DOHH2 (cell line): ENCODE measurements around the gene PCP4L1.

Experiments used
- EZH2phosphoT487 ChIP-seq: fragments of 200-600 bp; sonication (generic); IDR thresholded peaks from 2 replicates; pipeline ENCODE4 v1.6.1; 2017; ENCODE audit warnings: borderline replicate concordance, mild to moderate bottlenecking, antibody characterized with exemption, low read length, moderate library complexity, mixed read lengths
- TF ChIP-seq, protein P1 (sequence below): fragments of 200-600 bp; sonication (generic); IDR thresholded peaks from one replicate; pipeline ENCODE4 v1.5.1; 2014; ENCODE audit warnings: antibody characterized with exemption, mild to moderate bottlenecking, low read depth, low read length; ENCODE audit not compliant: poor library complexity, severe bottlenecking

DNA sequence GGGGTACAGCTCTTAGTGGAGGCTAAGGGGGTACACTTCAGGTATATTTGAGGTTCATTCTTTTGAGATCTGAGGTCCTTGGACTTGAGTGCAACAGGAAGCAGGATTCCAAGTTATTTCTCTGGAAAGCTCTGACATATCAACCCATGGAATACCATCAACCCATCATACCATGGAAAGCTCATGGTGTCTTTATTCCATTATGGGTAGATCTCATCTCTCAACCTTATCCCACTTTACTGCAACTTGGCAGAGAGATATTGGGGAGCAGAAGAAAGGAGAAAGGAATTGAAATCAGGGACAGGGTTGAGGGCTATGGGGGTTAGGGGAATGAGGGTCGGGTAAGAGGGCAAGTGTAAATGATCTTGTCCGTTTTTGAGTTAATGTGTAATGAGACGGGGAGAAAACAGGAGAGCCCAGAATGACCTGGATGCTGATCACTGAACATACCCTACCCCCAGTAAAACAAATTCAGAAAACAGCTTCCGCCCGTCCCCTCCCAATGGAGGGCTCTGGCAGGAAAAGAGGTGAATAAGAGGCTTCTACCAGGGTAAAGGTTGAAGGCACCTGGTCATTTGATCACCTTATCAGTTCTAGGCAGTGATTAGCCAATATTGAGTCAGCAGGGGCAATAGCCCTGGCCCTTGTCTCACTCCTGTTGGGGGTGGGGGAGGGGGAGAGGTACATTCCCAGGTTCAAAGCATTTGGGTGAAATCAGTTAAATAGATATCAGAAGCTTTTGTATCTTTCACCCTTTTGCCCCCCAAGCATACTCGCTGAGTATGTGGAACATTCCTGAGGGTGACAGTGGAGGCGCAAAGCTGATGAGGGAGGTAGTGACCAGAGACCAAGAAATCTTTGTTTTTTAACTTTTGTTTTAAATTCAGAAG, 34.5 kb upstream of the PCP4L1 start:
- TF ChIP-seq, protein P1, sequence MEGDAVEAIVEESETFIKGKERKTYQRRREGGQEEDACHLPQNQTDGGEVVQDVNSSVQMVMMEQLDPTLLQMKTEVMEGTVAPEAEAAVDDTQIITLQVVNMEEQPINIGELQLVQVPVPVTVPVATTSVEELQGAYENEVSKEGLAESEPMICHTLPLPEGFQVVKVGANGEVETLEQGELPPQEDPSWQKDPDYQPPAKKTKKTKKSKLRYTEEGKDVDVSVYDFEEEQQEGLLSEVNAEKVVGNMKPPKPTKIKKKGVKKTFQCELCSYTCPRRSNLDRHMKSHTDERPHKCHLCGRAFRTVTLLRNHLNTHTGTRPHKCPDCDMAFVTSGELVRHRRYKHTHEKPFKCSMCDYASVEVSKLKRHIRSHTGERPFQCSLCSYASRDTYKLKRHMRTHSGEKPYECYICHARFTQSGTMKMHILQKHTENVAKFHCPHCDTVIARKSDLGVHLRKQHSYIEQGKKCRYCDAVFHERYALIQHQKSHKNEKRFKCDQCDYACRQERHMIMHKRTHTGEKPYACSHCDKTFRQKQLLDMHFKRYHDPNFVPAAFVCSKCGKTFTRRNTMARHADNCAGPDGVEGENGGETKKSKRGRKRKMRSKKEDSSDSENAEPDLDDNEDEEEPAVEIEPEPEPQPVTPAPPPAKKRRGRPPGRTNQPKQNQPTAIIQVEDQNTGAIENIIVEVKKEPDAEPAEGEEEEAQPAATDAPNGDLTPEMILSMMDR, result no peak
- no peak for TF ChIP-seq EZH2phosphoT487
